HG02970 (cell line): ENCODE data around the gene ACTL6B.

ENCODE experiments used
- ATAC-seq: cut with Tn5 transposase; IDR thresholded peaks from one replicate; pipeline ENCODE4 v1.9.1; 2021; ENCODE audit warnings: mild to moderate bottlenecking, moderate library complexity, moderate number of reproducible peaks; ENCODE audit not compliant: unreplicated experiment, low FRiP score

ACTL6B gene

DNA sequence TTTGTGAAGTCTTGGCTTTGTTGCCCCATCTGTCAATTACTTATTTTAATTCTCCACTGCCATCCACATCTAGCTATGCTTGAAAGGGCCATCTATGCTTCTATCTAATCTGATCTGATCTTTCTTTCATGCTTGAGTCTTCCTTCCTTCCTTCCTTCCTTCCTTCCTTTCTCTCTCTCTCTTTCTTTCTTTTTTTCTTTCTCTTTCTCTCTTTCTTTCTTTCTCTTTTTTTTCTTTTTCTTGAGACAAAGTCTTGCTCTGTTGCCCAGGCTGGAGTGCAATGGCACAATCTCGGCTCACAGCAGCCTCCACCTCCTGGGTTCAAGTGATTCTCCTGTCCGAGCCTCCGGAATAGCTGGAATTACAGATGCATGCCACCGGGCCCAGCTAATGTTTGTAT lies 26.2 kb downstream of the ACTL6B start:
- no peak for ATAC-seq

DNA sequence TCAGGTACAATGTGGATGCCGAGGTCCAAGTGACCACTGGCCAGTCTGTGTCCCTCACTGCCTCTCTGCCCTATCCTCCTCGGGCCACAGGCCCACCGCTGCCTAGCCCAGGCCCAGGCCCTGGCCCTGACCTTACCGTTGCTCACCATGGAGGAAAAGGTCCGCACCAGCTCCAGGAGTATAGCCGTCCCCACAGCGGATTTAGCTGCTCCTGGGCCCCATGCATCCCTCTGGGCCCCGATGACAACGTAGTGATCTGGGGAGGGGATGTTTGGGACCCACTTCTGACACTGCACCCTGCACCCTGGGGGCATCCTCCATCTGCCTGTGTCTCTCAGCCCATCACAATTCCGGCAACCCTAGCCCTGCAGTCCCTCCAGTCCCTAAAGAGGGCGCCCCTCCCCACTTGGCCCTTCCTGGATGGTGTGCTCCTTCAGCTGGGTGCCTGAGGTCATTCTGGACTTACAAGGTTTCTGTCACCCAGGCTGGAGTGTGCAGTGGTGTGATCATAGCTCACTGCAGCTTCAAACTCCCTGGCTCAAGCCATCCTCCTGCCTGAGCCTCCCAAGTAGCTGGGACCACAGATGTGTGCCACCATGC lies 27.0 kb downstream of the ACTL6B start:
- ATAC-seq, result no peak

DNA sequence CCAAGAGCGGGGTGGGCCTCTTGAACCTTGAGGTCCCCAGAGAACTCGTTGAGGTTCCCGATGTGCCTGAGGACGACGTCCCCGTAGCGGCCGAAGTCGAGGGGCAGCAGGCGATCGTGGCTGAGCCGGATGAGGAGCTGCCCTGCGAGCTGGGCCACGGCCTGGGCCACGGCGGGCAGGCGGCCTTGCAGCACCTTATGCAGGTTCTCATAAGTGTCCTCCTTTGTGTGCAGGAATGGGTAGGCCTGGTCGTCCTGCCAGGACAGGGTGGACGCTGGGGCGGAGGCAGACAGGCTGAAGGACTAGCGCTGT lies 29.1 kb downstream of the ACTL6B start:
- ATAC-seq, result no peak

DNA sequence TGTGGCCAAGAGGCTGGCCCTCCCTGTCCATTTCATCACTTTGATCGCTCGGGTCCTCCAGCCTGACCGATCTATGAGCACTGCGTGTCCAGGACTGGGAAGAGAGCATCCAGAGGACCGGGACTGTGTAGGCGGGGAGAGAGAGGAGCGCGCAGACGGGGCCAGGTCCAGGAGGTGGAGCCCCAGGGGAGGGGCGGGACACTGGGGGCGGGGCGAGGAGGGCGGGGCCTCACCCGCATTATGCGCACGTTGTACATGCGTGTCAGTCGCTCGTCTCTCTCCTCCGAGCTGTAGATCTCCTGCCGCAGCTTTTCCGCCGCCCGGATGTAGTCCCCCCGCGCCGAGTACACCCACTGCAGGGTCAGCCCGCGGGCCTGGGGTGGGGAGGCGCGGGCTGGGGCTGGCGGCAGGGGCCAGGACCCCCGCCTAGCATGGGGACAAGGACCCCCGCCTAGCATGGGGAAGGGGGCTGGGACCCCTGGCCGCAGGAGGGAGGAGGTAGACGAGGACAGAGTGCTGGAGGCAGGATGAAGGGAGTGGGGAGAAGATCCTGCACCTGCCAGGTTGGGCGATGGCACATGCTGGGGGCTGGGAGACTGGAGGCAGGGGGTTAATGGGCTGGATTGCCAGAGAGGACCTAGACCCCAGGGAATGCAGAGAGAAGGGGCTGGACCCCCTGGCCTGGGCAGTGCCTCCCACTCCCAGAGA lies 29.6 kb downstream of the ACTL6B start:
- no peak for ATAC-seq

DNA sequence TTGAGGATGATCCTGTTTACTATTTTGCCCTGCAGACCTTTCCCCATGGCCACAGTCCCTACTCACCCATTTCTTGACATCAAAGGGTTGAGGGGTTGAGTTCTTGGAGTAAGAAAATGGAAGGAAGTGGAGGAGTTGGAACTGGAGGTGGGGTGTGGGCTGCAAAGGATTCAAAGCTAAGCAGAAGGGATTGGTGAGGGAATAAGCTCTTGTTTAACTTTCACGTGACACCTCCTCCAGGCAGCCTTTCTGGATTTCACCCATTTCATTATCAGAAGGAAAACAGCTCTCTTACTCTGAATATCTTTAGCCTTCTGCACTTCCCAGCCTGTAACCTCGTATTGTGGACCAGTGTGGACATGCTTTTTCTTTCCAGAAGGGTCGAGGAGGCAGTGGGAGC lies 30.2 kb downstream of the ACTL6B start:
- ATAC-seq, result no peak

DNA sequence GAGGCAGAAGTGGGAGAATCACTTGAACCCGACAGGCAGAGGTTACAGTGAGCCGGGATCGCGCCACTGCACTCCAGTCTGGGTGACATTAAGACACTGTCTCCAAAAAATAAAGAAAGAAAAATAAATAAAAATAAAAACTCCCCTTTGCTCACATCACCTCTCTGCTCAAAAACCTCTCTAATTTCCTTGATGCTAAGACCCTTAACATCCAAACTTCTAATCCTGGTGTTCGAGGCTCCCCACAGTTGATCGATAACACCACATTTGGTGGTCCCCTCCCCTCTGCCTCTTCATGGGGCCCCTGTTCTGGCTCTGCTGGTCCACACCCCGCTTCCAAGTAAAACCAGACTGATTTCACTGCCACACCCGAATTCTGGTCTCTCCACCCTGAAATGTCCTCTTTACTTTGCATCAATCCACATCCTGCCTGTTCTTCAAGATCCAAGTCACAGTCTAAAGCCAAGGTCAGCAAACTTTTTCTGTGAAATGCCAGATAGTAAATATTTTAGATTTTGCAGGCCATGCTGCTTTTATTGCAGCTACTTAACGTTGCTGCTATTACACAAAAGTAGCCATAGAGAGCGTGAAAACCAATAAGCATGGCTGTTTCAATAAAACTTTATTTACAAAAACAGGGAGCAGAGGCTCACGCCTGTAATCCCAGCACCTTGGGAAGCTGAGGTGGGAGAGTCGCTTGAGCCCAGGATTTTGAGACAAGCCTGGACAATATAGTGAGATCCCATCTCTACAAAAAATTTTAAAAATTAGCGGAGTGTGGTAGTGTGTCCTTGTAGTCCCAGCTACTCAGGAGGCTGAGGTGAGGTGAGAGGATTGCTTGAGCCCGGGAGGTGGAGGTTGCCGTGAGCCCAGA lies 32.1 kb downstream of the ACTL6B start:
- ATAC-seq, result no peak

DNA sequence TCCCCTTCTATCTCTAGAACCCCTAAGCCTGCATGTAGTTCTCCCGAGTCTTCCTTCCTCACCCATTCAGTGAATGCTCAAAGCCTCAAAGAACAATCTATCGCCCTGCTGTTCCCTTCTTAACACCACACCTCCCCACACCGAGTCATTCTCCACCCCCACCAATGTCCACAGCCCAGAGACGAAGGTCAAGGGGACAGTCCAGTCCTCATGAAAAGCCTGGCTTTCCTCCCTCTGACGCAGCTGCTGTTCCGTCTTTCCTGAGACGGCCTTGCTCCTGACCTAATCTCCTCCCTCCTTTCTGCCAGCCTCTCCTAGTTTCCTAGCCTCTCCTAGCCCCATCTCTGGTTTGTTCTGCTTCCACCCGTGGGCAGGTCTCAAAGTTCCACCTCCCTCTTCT lies 34.7 kb downstream of the ACTL6B start:
- ATAC-seq, result no peak

DNA sequence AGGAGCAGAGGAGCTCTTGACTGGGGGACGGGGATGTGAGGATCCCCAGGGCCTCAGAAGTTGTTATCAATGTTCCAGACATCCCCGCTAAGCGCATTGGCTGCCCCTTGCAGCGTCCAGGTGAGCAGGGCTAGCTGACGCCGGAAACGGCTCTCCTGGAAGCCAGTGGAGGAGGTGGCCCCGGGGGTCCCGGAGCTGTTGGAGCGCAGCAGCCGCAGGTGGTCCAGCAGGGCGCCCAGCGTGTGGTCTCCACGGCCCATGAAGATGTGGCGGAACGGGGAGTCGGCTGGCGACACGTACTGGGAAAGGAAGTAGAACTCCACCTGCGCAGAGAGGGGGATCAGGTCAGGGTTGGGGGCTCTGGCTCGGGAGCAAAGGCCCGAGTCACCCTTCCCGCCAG lies 35.4 kb downstream of the ACTL6B start:
- no peak for ATAC-seq

DNA sequence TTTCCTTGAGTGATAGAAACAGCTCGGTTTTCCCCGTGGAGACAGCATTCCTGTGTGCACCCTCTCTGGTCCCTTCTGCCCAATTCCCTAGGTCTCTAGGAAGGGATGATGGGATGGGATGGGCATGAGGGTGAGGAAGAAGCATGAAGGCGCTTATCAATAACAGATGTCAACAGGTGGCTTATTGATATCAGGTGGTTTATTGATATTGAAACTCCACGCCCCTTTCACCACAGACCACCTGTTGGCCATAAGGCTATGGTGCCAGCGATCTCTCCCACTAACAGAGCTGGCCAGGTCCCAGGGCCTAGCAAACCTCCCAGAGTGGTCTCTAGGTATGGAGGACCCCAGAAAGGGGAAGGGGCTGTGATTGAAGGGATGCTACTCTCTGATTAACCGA lies 36.0 kb downstream of the ACTL6B start:
- no peak for ATAC-seq

DNA sequence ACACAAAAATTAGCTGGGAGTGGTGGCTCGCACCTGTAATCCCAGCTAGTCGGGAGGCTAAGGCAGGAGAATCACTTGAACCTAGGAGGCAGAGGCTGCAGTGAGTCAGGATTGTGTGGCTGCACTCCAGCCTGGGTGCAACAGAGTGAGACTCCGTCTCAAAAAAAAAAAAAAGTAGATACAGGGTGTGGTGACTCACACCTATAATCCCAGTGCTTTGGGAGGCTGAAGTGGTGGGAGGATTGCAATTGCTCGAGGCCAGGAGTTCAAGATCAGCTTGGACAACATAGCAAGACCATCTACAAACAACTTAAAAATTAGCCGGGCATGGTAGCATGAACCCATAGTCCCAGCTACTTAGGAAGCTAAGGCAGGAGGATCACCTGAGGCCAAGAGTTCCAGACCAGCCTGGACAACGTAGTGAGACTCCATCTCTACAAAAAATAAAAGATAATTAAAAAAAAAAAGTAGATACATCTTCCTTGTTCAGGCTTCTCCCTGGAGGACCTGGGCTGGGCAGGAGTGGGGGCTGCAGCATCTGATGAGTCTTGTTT lies 41.9 kb downstream of the ACTL6B start:
- no peak for ATAC-seq

DNA sequence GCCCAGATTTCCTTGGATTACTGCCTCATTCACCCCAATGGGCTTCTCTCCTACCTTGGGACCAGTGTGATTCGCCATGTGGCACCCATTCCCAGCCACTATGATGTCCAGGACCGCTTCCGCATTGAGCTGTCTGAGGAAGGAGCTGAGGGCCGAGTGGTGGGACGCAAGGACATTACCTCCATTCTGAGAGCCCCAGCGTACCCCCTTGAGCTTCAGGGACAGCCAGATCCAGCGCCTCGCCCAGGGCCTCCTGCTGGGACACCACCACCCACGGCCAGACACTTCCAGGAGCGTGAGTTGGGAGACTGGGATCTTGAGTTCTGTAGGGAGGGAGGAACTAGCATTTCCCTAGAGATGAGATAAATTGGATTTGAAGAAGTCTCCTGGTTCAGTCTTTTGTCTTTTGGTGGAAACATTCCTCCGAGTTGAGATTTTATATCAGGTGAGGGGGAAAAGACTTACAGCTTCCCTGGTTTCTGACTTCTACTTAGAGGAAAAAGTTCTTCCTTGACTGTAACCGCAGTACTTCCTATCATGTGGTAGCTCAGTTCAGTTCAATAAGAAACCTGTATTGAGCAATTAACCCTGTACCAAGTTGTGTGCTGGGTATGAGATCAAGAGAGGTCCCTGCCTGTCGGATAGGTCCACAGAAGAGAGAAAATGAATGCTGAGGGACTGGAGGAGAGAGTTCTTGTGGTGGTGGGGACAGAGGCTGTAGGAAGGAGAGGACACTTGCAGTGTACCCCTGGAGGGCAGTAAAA lies 42.7 kb downstream of the ACTL6B start:
- ATAC-seq, result no peak

DNA sequence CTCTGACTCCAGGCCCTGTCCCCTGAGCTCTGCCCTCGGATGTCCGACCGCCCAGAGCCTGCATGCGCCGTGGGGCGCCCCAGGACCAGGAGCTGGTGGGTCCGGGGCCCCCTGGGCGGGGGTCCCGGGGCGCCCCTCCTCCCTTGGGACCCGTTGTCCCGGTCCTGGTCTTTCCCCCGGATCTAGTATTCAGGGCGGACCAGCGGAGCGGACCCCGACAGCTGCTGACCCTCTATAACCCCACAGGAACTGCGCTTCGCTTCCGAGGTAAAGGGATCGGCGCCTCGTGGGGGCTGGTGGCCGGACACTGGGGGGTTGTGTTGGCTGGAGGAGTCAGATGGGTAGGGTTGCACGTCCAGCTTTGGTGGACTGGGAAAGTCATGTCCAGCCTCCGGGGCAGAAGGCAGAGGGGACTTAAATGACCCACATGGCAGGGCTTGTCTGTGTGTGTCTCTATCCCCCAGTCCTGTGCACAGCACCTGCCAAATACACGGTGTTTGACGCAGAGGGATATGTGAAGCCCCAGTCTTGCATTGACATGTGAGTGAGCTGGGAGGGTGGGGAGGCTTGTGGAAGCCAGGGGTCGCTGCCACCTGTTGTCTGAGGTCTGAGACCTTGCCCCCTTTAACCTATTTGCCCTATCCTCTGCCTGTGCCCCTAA lies 43.4 kb downstream of the ACTL6B start:
- ATAC-seq, result no peak

DNA sequence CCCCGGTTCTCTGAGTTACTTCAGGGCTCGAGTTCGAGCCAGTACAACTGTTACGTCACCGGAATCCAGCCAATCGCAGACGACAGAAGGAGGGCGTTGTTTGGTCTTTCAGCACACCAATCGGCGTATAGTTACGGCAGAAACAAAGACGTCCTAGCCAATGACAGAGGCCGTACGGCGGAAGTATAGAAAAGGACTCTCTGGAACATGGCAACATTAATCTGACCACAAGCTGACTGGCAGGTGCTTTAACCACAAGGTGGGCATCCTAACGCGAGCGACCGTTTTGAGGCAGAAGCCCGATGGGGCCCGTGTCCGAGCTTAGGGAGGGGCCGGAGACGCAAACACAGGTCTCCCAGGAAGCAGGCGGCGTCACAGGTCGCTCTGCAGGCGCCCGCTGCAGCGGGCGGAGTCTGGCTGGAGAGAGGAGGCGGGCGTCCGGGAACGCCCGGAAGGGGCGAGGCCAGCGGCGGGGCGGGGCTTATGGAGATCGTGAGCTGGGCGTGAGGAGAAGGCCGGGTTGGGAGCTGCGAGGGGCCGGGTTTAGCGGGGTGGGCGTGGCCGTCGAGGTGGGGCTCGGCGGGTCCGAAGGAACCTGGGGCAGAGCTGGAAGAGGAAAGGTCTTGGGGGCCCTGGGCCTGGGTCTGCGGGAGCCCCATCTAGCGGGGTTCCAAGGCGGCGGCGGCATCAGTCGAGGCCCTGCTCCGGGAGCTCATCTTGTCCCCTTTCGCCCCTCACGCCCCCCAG lies 44.1 kb downstream of the ACTL6B start, which contains the start of gene MOSPD3:
MOSPD3 (plus strand) TSS at position 558 of the 747 bp plus-strand sequence. CDS start 252 bp downstream, outside the sequence.
- ATAC-seq, result peak; percentile 91

DNA sequence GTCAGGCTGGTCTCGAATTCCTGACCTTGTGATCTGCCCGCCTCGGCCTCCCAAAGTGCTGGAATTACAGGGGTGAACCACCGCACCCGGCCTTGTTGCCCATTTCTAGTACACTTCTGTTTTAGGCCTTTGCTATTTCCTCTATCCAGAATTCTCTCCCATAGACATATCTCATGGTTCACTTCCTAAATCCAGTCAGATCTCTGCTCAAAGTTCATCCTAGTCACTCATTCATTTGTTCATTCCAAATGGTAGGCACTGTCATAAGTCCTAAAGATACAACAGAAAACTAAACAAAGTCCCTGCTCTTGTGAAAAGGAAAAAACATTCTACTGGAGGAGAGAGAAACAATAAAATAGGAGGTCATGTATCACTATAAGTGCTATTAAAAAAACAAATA lies 46.3 kb downstream of the ACTL6B start:
- no peak for ATAC-seq

DNA sequence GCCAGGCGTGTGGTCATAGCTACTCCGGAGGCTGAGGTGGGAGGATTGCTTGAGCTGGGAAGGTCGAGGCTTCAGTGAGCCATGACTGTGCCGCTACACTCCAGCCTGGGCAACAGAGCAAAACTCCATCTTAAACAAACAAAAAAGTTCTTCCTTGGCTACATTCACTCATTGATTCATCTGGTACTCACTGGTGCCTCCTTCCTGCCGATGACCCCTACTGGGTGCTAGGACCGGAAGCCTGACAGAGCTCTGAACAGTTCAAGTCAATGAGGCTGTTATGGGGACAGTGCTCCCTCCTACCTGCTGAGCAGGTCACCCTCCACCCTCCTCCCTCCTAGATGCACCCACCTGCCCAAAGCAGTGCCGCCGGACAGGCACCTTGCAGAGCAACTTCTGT lies 49.1 kb downstream of the ACTL6B start:
- ATAC-seq, result no peak

DNA sequence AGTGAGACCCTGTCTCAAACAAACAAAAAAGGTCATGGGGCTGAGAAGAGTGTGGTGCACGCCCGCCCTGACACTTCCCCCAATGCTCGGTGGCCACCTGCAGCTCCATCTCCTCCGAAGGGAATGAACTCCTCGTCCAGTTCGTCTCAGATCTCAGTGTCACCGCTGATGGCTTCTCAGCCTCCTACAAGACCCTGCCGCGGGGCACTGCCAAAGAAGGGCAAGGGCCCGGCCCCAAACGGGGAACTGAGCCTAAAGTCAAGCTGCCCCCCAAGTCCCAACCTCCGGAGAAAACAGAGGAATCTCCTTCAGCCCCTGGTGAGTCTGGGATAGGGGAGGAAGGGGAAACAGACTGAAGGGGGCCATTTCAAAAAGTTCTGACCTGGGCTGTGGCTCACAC lies 49.9 kb downstream of the ACTL6B start:
- no peak for ATAC-seq

DNA sequence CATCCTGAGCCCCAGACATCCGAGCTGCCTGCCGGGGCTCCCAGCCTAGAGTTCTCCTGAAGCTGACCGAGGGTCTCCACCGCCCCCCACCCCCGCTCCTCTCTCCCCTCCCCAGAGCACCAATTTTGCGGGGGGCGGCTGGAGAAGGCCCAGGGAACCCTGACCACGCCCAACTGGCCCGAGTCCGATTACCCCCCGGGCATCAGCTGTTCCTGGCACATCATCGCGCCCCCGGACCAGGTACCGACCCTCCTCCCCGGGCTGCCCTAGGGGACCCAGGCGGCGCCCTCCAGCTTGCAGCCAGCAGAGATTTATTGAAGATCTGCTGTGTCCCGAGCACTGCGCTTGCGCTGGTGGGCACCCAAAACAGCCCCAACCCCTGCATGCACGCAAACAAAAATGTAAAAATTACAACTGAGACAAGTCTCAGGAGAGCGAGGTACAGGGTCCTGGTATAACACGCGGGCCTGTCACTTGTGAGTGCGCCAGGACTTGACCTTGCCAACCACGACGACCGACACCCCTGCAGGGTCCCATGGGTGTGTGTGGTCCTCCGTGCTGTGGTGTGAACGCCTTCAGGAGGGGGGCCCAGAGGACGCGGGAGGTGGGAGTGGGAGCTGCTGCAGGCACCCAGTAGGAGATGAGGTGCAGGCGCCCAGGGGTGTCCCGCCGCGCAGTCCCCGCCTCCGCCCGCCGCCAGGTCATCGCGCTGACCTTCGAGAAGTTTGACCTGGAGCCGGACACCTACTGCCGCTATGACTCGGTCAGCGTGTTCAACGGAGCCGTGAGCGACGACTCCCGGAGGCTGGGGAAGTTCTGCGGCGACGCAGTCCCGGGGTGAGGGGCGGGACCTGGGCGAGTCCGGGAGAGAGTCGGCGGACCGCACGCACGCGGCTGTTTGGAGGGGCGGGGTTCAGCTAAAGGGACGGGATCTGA lies 51.0 kb downstream of the ACTL6B start:
- no peak for ATAC-seq
